ENCODE results near the gene SRSF5.

The SRSF5 gene

DNA sequence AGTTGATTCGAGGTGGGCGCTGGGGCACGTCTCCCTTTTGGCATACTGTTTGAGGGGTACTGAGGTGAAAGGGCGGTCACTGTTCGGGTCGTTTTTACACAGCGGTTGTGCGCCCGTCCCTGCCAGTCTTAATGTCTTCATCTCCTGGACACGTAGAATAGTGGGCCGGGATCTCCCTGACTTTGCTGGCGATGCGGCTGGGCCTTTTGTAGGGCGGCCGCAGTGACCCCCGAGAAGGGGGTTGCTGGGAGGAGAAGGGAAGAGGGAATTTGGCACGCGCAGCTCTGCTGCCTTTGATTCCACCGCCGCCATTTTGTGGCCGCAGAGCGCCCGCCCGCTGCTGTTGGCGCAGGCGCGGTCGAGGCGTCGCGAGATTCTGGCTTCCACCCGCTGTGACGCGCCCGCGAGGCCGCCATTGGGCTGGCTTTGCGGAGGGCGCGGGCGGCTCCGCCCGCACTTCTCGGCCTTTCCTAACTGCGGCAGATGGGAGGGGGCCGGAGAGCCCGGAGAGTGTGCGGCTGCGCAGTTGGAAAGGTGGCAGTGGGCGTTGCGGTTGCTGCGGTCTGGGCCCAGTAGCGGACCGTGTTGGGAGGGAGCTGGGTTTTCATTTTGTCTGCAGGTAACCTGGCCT, 542 bp downstream of the SRSF5 start:
- Mint-ChIP-seq H3K4me1 (peaks cover 48% of the 10 kb centered on the region), H3K9me3 (no peaks in the 10 kb centered on the region), H3K36me3 (ENCODE audit: low read depth) (peaks cover 52% of the 10 kb centered on the region), H3K4me3 (peak overlapping the region; percentile 99 to 100 (median 100)), H3K27ac (peak overlapping the region; percentile 100), H3K27me3 (ENCODE audit: low read depth) (peaks cover 8% of the 10 kb centered on the region)
- TF ChIP-seq, protein P1, sequence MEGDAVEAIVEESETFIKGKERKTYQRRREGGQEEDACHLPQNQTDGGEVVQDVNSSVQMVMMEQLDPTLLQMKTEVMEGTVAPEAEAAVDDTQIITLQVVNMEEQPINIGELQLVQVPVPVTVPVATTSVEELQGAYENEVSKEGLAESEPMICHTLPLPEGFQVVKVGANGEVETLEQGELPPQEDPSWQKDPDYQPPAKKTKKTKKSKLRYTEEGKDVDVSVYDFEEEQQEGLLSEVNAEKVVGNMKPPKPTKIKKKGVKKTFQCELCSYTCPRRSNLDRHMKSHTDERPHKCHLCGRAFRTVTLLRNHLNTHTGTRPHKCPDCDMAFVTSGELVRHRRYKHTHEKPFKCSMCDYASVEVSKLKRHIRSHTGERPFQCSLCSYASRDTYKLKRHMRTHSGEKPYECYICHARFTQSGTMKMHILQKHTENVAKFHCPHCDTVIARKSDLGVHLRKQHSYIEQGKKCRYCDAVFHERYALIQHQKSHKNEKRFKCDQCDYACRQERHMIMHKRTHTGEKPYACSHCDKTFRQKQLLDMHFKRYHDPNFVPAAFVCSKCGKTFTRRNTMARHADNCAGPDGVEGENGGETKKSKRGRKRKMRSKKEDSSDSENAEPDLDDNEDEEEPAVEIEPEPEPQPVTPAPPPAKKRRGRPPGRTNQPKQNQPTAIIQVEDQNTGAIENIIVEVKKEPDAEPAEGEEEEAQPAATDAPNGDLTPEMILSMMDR (IDR thresholded peaks at IDR 0.05; ENCODE audit: unreplicated experiment in 3 of 3) = no peak

DNA sequence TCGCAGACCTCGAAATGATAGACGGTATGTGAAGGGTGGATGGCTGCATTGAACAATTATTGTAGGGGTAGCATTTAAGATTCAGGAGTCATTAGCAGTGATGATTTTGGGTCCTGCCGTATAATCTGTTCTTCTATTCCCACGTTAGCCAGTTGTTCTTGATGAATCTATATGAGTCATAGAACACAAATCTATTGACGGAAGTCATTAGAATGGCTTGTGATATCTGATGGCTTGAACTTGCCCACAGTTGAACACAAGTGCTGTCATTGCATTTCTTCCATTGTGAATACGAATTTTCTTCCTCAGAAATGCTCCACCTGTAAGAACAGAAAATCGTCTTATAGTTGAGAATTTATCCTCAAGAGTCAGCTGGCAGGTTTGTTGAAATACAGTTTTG, 1.9 kb downstream of the SRSF5 start:
- H3K9me3 Mint-ChIP-seq = no peaks in the 10 kb centered on the region
- peak overlapping the region; percentile 99 to 100 (median 100) for H3K4me3 Mint-ChIP-seq
- H3K4me1 Mint-ChIP-seq = peaks cover 48% of the 10 kb centered on the region
- H3K36me3 Mint-ChIP-seq (ENCODE audit: low read depth) = peaks cover 66% of the 10 kb centered on the region
- H3K27ac Mint-ChIP-seq = peak overlapping the region; percentile 100
- TF ChIP-seq, protein P1 (IDR thresholded peaks at IDR 0.05; ENCODE audit: unreplicated experiment in 3 of 3) = no peak
- peaks cover 5% of the 10 kb centered on the region for H3K27me3 Mint-ChIP-seq (ENCODE audit: low read depth)

- TF ChIP-seq, protein P1 (IDR thresholded peaks at IDR 0.05; ENCODE audit: unreplicated experiment in 3 of 3) = no peak
- Mint-ChIP-seq H3K4me1 (peaks cover 48% of the 10 kb centered on the region), H3K27ac (peak overlapping the region in 1 of 3 experiments; percentile 20), H3K27me3 (ENCODE audit: low read depth) (no peaks in the 10 kb centered on the region), H3K4me3 (peak overlapping the region; percentile 57 to 83 (median 72)), H3K36me3 (ENCODE audit: low read depth) (peaks cover 73% of the 10 kb centered on the region), H3K9me3 (no peaks in the 10 kb centered on the region)
These were observed 2.7 kb downstream of the SRSF5 start for GRCh38 chr14:69769623-69770022.

DNA sequence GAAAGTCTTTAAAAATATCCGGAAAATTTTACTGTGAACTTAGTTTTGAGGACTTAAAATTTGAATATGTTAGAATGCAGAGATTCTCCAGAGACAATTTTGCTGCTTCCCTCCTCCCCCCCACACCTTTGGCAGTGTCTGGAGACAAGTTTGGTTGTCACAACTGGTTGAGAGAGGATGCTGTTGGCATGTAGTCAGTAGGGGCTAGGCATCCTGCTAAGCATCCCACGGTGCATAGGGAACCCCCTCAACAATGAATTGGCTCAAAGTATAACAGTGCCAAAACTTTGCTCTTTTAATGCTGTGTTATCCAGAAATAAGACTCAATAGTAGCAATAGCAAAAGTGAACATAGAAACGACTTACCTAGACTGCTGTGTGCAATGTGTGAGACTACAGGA, 3.6 kb downstream of the SRSF5 start:
- TF ChIP-seq, protein P1 (IDR thresholded peaks at IDR 0.05; ENCODE audit: unreplicated experiment in 3 of 3) = no peak
- no peaks in the 10 kb centered on the region for H3K9me3 Mint-ChIP-seq
- H3K4me1 Mint-ChIP-seq = peaks cover 47% of the 10 kb centered on the region

GRCh38 chr14:69771136-69771535, 4.2 kb downstream of the SRSF5 start:
- H3K27ac Mint-ChIP-seq = no peak overlapping the region
- peaks cover 43% of the 10 kb centered on the region for H3K4me1 Mint-ChIP-seq
- peak overlapping the region in 2 of 3 experiments; percentile 48 to 62 for H3K4me3 Mint-ChIP-seq
- TF ChIP-seq, protein P1 (IDR thresholded peaks at IDR 0.05; ENCODE audit: unreplicated experiment in 3 of 3) = no peak
- no peaks in the 10 kb centered on the region for H3K27me3 Mint-ChIP-seq (ENCODE audit: low read depth)
- peaks cover 85% of the 10 kb centered on the region for H3K36me3 Mint-ChIP-seq (ENCODE audit: low read depth)
- H3K9me3 Mint-ChIP-seq = no peaks in the 10 kb centered on the region

More for the DNA sequence above, 3.6 kb downstream of the SRSF5 start:
- Mint-ChIP-seq H3K27me3 (ENCODE audit: low read depth) (no peaks in the 10 kb centered on the region), H3K36me3 (ENCODE audit: low read depth) (peaks cover 80% of the 10 kb centered on the region), H3K4me3 (peak overlapping the region; percentile 46 to 62 (median 48)), H3K27ac (no peak overlapping the region)

Measured in nephron (organoid).